Mesothelial cell of epicardium (in vitro differentiated cells): ENCODE data around the gene SEPTIN1. TPM values are rescaled to one million over a fixed set of nuclear protein-coding genes. Genes with fewer than 3 reads are reported as not detected.

ENCODE experiments used
- DNase-seq, 2 experiments: peaks; one replicate each; pipeline ENCODE4 v3.0.0; 2021; ENCODE audit warnings: low spot score in 2 of 2; ENCODE audit not compliant: unreplicated experiment in 2 of 2
- H3K27ac Mint-ChIP-seq: 2 replicates; pipeline ENCODE4 v1.8.0; 2021; ENCODE audit warnings: mixed read lengths
- H3K27me3 Mint-ChIP-seq: 2 replicates; pipeline ENCODE4 v1.8.0; 2021; ENCODE audit warnings: low read depth, mixed read lengths
- H3K36me3 Mint-ChIP-seq: 2 replicates; pipeline ENCODE4 v1.8.0; 2021; ENCODE audit warnings: mixed read lengths
- H3K4me1 Mint-ChIP-seq: 2 replicates; pipeline ENCODE4 v1.8.0; 2021; ENCODE audit warnings: mixed read lengths
- H3K4me3 Mint-ChIP-seq: 2 replicates; pipeline ENCODE4 v1.8.0; 2021; ENCODE audit warnings: mild to moderate bottlenecking, moderate library complexity, mixed read lengths
- H3K9me3 Mint-ChIP-seq: 2 replicates; pipeline ENCODE4 v1.8.0; 2021; ENCODE audit warnings: mixed read lengths
- total RNA-seq: library from RNA; stranded (reverse); gene quantifications from 3 replicates; pipeline ENCODE4 v1.2.1, GENCODE V29; 2021
- TF ChIP-seq, protein P1 (sequence below): fragments of 200-600 bp; sonication (generic); IDR thresholded peaks from one replicate; pipeline ENCODE4 v1.5.0; 2021; ENCODE audit warnings: antibody characterized with exemption; ENCODE audit not compliant: unreplicated experiment

The SEPTIN1 gene, protein sequence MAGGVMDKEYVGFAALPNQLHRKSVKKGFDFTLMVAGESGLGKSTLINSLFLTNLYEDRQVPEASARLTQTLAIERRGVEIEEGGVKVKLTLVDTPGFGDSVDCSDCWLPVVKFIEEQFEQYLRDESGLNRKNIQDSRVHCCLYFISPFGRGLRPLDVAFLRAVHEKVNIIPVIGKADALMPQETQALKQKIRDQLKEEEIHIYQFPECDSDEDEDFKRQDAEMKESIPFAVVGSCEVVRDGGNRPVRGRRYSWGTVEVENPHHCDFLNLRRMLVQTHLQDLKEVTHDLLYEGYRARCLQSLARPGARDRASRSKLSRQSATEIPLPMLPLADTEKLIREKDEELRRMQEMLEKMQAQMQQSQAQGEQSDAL
- 0.86 to 1.6 TPM (median 1.4 TPM) in 3 replicates for total RNA-seq

DNA sequence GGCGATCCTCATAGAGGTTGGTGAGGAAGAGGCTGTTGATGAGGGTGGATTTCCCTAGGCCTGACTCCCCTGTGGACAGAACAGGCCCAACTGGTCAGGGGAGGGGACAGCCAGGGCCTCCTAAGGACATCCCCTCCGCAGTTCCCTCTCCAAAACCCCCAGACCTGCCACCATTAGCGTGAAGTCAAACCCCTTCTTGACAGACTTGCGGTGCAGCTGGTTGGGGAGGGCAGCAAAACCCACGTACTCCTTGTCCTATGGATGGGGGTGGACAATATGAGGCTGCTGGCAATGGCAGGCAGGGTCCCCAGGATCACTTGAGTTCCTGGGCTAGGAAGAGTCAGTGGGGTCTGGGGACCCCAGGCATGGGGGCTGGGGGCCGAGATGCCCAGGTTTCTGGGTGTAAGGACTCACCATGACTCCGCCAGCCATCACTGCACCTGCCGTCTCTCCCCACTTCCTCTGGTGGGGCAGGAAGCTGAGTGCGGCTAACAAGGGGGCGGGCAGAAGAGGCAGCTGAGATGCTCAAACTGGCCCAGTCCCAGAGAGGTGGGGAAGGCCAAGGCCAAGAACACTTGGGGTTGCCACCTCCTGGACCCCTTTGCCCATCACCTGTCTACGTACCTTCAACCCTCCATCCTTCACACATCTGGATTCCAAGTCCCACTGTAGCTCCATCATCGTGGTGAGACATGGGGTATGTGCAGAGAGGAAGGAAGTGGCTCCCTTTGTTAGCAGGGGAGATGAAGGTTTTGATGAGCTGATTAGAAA lies at the start of gene SEPTIN1:
Gene SEPTIN1 (minus strand): TSS at position 451 of the 771 bp plus-strand sequence. CDS start 19 bp downstream, at position 432.
- TF ChIP-seq, protein P1, sequence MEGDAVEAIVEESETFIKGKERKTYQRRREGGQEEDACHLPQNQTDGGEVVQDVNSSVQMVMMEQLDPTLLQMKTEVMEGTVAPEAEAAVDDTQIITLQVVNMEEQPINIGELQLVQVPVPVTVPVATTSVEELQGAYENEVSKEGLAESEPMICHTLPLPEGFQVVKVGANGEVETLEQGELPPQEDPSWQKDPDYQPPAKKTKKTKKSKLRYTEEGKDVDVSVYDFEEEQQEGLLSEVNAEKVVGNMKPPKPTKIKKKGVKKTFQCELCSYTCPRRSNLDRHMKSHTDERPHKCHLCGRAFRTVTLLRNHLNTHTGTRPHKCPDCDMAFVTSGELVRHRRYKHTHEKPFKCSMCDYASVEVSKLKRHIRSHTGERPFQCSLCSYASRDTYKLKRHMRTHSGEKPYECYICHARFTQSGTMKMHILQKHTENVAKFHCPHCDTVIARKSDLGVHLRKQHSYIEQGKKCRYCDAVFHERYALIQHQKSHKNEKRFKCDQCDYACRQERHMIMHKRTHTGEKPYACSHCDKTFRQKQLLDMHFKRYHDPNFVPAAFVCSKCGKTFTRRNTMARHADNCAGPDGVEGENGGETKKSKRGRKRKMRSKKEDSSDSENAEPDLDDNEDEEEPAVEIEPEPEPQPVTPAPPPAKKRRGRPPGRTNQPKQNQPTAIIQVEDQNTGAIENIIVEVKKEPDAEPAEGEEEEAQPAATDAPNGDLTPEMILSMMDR, result no peak
- peaks cover 2% of the 10 kb centered on the region for H3K36me3 Mint-ChIP-seq
- no peak within 1 kb of the TSS for H3K27ac Mint-ChIP-seq
- H3K4me3 Mint-ChIP-seq, result no peak within 1 kb of the TSS
- H3K4me1 Mint-ChIP-seq, result peaks cover 14% of the 10 kb centered on the region
- H3K27me3 Mint-ChIP-seq, result no peaks in the 10 kb centered on the region
- no peak for DNase-seq
- no peaks in the 10 kb centered on the region for H3K9me3 Mint-ChIP-seq

DNA sequence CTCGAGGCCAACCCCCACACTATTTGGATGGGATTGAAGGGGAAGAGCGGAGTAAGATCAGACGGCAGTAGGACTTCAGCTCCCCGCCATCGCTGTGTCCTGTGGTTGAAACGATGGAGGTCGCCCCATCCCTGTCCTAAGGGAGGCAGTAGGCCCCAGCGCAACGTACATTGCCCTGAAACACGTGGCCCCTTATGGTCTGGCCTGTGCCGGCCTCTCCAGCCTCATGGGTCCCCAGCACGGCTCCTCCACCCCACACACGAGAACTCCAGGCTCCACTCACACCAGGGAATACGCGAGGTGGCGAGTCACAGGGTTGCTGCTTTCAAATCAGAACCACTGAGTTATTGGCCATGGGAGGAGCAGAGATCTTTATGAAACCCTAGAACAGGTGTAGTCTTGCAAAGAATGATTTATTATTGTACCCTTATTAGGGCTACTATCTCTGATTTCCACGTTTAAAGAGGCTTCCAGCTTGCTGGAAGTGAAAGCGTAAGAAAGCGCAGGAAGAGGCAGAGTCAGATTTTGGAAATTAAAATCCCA lies 48.1 kb upstream of the SEPTIN1 start:
- TF ChIP-seq, protein P1, result peak; percentile 40
- Mint-ChIP-seq H3K9me3 (no peaks in the 10 kb centered on the region), H3K27me3 (peaks cover 9% of the 10 kb centered on the region), H3K4me1 (no peaks in the 10 kb centered on the region), H3K36me3 (peaks cover 12% of the 10 kb centered on the region), H3K4me3 (no peak overlapping the region), H3K27ac (no peak overlapping the region)
- DNase-seq, result no peak

DNA sequence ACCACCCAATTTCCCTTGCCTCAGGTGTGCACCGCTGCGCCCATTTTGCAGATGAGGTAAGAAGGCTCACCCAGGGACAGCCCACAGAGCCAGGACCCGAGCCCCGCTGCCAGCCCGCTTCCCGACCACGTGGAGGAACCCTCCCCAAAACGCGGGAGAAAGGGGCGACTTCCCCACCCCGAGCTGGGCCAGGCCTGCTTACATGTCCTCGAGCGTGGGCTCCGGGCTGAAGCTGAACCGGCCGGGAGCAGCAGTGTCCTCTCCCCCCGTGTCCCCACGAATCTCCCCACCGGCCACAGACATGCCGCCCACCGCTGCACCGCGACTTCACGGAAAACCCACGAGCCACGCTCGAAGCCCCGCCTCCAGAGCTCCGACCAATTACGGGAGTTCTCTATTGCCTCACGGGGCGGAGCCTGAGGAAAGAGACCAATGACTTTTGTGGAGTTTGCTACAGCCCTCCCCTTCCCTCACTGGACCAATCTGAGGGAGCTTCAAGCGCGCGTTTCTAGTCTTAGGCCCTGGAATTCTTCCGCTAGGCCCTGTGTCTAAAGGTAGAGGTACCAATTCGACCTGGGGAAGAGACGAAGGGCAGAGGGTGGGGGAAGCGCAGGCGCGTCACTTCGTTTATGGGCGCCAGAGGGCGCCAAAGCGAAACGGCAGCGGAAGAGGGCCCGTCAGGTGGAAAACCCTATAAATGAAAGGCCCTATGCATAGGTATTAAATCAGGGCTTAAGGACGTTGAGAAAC lies 47.5 kb upstream of the SEPTIN1 start, which contains the start of gene DCTPP1:
Gene DCTPP1 (minus strand): TSS at position 353 of the 750 bp plus-strand sequence. CDS start 50 bp downstream, at position 303.
- peak; percentile 84 to 86 for DNase-seq

DNA sequence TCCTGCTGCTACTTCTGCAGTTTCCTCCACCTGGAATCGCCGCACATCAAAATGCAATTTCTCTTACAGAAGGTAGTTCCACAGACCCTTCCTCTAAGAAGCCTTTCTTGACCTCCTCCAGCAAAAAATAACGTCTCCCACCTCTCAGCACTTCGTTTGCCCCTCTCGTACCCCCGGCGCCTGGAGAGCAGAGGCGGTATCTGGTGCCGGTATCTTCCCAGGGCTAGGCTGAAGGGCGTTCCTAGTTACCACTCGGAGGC lies 47.0 kb upstream of the SEPTIN1 start:
- TF ChIP-seq, protein P1, result no peak
- no peak overlapping the region for H3K27ac Mint-ChIP-seq
- DNase-seq, result no peak
- H3K27me3 Mint-ChIP-seq, result peaks cover 5% of the 10 kb centered on the region
- H3K4me1 Mint-ChIP-seq, result no peaks in the 10 kb centered on the region
- H3K36me3 Mint-ChIP-seq, result peaks cover 12% of the 10 kb centered on the region
- H3K4me3 Mint-ChIP-seq, result no peak overlapping the region
- no peaks in the 10 kb centered on the region for H3K9me3 Mint-ChIP-seq

More for the DNA sequence above, 47.5 kb upstream of the SEPTIN1 start, which contains the start of gene DCTPP1:
- Mint-ChIP-seq H3K9me3 (no peaks in the 10 kb centered on the region), H3K27me3 (peaks cover 7% of the 10 kb centered on the region), H3K27ac (peak within 1 kb of the TSS; percentile 61), H3K4me1 (no peaks in the 10 kb centered on the region), H3K4me3 (no peak within 1 kb of the TSS), H3K36me3 (peaks cover 12% of the 10 kb centered on the region)
- TF ChIP-seq, protein P1, result peak; percentile 67

DNA sequence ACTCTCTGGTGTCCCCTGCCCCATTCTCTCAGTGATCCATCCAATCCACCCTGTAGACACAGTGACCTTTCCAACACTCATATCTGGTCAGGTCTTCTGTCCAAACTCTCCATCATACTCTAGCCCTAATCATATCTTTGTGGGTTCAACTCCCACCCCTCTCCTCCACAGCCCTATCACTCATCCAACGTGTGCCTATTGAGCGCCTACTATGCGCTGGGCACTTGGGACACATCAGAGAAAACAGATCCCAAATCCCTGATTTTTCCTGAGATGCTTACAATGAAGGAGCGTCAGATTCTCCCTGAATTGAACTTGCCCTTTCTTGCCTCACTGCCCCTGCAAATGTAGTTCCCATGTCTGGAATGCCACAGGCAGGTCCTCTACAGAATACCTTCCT lies 45.7 kb upstream of the SEPTIN1 start:
- H3K4me1 Mint-ChIP-seq, result no peaks in the 10 kb centered on the region
- H3K27me3 Mint-ChIP-seq, result no peaks in the 10 kb centered on the region
- no peak for DNase-seq
- H3K36me3 Mint-ChIP-seq, result peaks cover 19% of the 10 kb centered on the region
- TF ChIP-seq, protein P1, result no peak
- peak overlapping the region; percentile 0 for H3K4me3 Mint-ChIP-seq
- H3K9me3 Mint-ChIP-seq, result no peaks in the 10 kb centered on the region
- no peak overlapping the region for H3K27ac Mint-ChIP-seq
